SK-N-SH treated with all-trans-retinoic acid at 6 μM for 48 hours (cell line): ENCODE data around the gene CCSER1.

Source experiments
- BACH2 ChIP-seq: fragments of 250-450 bp; sonication (Bioruptor Pico); IDR thresholded peaks from 2 replicates; pipeline ENCODE4 v1.9.0; 2021; ENCODE audit warnings: mild to moderate bottlenecking, borderline replicate concordance
- CREB5 ChIP-seq: fragments of 250-450 bp; sonication (Bioruptor Pico); IDR thresholded peaks from 2 replicates; pipeline ENCODE4 v1.5.1; 2020; ENCODE audit warnings: low read depth, mild to moderate bottlenecking, moderate library complexity
- ESRRG ChIP-seq: fragments of 250-450 bp; sonication (Bioruptor Pico); IDR thresholded peaks from 2 replicates; pipeline ENCODE4 v1.6.1; 2021; ENCODE audit warnings: mild to moderate bottlenecking
- RARB ChIP-seq: fragments of 250-450 bp; sonication (Bioruptor Pico); IDR thresholded peaks from 2 replicates; pipeline ENCODE4 v1.8.0; 2021; ENCODE audit warnings: mild to moderate bottlenecking, moderate library complexity
- ZNF565 ChIP-seq: fragments of 450-650 bp; formaldehyde crosslinking; conservative IDR thresholded peaks from 2 replicates; pipeline ENCODE4 v1.5.0; 2020; ENCODE audit warnings: low read depth, mild to moderate bottlenecking, moderate library complexity

- TF ChIP-seq RARB (CRISPR knock-in tag) (no peak), ZNF565 (CRISPR knock-in tag) (no peak), BACH2 (no peak), CREB5 (CRISPR knock-in tag) (no peak), ESRRG (no peak)
These were observed 317.7 kb downstream of the CCSER1 start for GRCh38 chr4:90444904-90445303.
